ENCODE measurements around the gene HOXC13. TPM values are rescaled to one million over a fixed set of nuclear protein-coding genes. Genes with fewer than 3 reads are reported as not detected.

HOXC13 gene
- total RNA-seq, 2 experiments from 2014 or later, result 0.06 TPM; not detected in 1

- ChIA-PET POLR2A (interaction anchor here (0.6 to 0.7 kb wide), 3 partner anchors 35 to 994 kb away, joined by 3 read pairs; no protein-coding TSS in a partner anchor), CTCF (ENCODE audit: unreplicated experiment) (interaction anchor here (0.6 to 1.4 kb wide), 3 partner anchors 209 to 226 kb away, joined by 3 read pairs; no protein-coding TSS in a partner anchor)
- BruUV-seq (replicated peaks), result no TSS peak
- TF ChIP-seq CTCF (conservative IDR thresholded peaks at IDR 0.05; ENCODE audit: low read length) (no peak), EZH2phosphoT487 (IDR thresholded peaks at IDR 0.05; ENCODE audit: borderline replicate concordance, low read depth, low read length) (no peak)
- Histone ChIP-seq H2AFZ (ENCODE audit: low read length) (no peak overlapping the region), H3K4me2 (ENCODE audit: low read length) (peak overlapping the region; percentile 57), H3K9me2 (ENCODE audit: insufficient read depth, low read length) (no peaks in the 10 kb centered on the region), H3K4me3 (ENCODE audit: low read depth, low read length, poor library complexity, severe bottlenecking) (peak overlapping the region; percentile 17), H3K9me3 (ENCODE audit: low read length) (no peaks in the 10 kb centered on the region), H3K79me2 (ENCODE audit: insufficient read depth, low read depth, low read length) (no peaks in the 10 kb centered on the region), H3K27ac (ENCODE audit: low read depth, low read length, poor library complexity, severe bottlenecking) (no peak overlapping the region), H3K36me3 (ENCODE audit: insufficient read depth, low read length) (no peaks in the 10 kb centered on the region), H3K4me1 (ENCODE audit: insufficient read depth, low read length, poor library complexity, severe bottlenecking) (peaks cover 47% of the 10 kb centered on the region), H4K20me1 (ENCODE audit: insufficient read depth, low read length) (no peaks in the 10 kb centered on the region)
- DNase-seq (ENCODE audit: low spot score), result no peak
- intact Hi-C loops (cut with micrococcal nuclease; ENCODE audit: unreplicated experiment), result loop anchor here (2.0 to 10.0 kb wide), 3 partner anchors 194 to 284 kb away; no protein-coding TSS in a partner anchor
Measured at GRCh38 chr12:53988541-53989226, 50.1 kb downstream of the HOXC13 start.

DNA sequence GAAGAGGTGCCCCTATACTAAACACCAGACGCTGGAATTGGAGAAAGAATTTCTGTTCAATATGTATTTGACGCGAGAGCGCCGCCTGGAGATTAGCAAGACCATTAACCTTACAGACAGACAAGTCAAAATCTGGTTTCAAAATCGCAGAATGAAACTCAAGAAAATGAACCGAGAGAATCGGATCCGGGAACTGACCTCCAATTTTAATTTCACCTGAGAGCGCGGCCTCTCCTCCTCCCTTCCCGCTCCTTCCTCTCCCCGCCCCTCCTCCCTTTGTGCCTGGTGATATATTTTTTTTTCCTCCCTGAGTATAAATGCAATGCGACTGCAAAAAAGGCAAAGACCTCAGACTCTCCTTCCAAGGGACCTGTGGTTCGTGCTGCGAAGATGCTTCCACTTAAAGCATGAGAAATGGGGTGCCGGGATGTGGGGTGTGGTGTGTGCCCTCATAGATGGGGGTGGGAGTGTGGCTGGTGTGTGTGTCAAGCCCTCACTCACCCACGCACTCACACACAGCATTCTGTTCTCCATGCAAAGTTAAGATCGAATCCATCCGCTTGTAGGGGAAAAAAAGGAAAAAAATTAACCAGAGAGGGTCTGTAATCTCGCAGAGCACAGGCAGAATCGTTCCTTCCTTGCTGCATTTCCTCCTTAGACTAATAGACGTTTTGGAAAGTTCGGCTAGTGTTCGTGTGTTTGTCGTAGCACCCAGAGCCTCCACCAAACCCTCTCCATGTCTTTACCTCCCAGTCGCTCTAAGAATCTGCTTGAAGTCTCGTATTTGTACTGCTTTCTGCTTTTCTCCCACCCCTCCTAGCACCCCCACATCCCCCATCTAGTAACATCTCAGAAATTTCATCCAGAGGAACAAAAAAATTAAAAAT, 50.8 kb downstream of the HOXC13 start:
- no peak overlapping the region for H3K27ac ChIP-seq (ENCODE audit: low read depth, low read length, poor library complexity, severe bottlenecking)
- H3K9me3 ChIP-seq (ENCODE audit: low read length), result no peaks in the 10 kb centered on the region
- TF ChIP-seq CTCF (conservative IDR thresholded peaks at IDR 0.05; ENCODE audit: low read length) (peak; percentile 92), EZH2phosphoT487 (IDR thresholded peaks at IDR 0.05; ENCODE audit: borderline replicate concordance, low read depth, low read length) (0 out of 2 replicates have a peak, but pooled peaks have one; percentile 44)
- peak overlapping the region; percentile 17 for H3K4me3 ChIP-seq (ENCODE audit: low read depth, low read length, poor library complexity, severe bottlenecking)
- BruUV-seq (replicated peaks), result no TSS peak
- CTCF ChIA-PET (ENCODE audit: unreplicated experiment), result interaction anchor here (0.6 kb wide), 1 partner anchor 208 kb away, joined by 3 read pairs; no protein-coding TSS in a partner anchor
- DNase-seq (ENCODE audit: low spot score), result peak; percentile 83
- no peaks in the 10 kb centered on the region for H3K9me2 ChIP-seq (ENCODE audit: insufficient read depth, low read length)
- POLR2A ChIA-PET, result interaction anchor here (0.6 to 0.7 kb wide), 2 partner anchors 34 to 995 kb away, joined by 3 read pairs; no protein-coding TSS in a partner anchor
- no peak overlapping the region for H2AFZ ChIP-seq (ENCODE audit: low read length)
- intact Hi-C loops (cut with micrococcal nuclease; ENCODE audit: unreplicated experiment), result loop anchor here (2.0 to 10.0 kb wide), 3 partner anchors 195 to 285 kb away; no protein-coding TSS in a partner anchor
- peaks cover 39% of the 10 kb centered on the region for H3K4me1 ChIP-seq (ENCODE audit: insufficient read depth, low read length, poor library complexity, severe bottlenecking)
- no peaks in the 10 kb centered on the region for H4K20me1 ChIP-seq (ENCODE audit: insufficient read depth, low read length)
- H3K36me3 ChIP-seq (ENCODE audit: insufficient read depth, low read length), result no peaks in the 10 kb centered on the region
- no peaks in the 10 kb centered on the region for H3K79me2 ChIP-seq (ENCODE audit: insufficient read depth, low read depth, low read length)
- H3K4me2 ChIP-seq (ENCODE audit: low read length), result peak overlapping the region; percentile 57
